Activated gamma-delta T cell treated with anti-CD3 and anti-CD28 coated beads, Interleukin-2, amount 50 U/mL, for 16 hours (primary cell): ENCODE data around the gene ZHX3.

Experiments
- DNase-seq: peaks from one replicate; pipeline ENCODE4 v3.0.0-alpha.2; 2020; ENCODE audit warnings: low read depth

ZHX3 gene

DNA sequence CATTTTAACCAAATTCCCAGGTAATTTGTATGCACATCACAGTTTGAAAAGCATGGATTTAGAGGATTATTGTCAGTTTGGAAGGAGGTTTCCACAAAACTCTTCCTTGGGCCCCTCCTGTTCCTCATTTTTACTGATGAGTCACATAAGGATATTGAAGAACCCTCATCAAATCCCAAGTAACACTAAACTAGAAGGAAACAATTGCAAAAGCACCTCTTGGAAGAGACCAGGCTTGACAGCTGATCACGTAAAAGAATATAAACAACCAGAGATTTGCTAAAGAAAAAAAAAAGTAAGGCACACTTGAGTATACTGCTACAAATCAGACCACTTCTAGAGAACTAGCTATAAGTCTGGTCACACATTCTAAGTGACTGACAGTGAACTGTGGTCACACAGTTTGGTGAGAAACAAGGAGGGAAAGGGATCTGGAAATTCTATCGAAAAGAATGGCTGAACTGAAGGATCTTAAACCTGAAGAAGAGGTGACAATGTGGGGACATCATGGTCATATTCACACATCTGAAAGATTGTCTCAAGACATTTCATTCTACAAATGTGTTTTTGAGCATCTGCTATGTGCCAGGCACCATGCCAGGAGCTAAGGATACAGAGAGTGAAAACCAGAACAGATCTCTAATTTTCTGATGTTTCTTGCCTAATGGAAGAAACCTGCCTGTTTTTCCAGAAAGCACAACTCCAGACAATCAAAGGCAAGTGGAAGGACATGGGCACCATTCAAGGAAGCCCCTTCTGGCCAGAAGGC lies 24.1 kb downstream of the ZHX3 start:
- no peak for DNase-seq

DNA sequence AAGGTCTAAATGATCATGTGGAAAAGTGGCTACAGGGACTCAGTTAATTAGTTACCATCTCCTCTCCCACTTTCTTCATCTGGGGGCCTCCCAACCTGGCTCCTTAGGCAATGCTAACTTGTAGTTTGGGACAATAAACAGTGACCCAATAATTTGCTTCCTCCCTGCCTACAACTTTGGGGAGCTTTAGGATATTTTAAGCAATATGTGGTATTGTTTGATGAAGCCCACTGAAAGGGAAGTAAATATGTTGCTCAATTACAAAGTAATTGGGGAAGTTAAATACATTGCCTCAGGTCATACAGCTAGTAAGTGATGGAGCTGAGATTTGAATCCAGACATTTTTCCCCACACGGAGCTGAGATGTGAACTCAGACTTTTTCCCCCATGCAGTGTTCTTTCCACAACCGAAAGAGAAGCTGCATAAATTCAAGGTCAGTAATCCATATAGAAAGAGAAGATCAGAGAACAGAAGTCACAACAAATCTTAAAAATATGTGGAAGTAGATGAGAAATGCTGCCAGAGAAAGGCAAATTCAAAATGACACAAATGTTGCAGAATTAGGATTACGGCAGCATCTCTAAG lies 26.6 kb downstream of the ZHX3 start:
- DNase-seq = no peak

DNA sequence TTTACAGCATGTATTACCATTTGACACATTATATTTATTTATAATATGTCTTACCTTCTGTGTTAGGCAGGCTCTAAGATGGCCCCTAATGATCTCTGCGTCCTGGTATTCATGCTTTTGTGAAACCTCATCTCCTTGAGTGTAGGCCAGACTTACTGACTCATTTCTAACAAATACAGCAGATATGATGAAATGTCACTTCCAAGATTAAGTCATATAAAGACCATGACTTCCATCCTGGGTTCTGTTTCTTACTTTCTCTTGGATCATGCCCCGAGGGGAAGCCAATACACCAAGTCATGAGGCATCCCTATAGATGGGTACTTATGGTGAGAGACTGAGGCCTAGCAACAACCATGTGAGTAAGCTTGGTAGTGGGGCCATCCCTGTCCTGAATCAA lies 30.2 kb downstream of the ZHX3 start:
- DNase-seq = no peak

DNA sequence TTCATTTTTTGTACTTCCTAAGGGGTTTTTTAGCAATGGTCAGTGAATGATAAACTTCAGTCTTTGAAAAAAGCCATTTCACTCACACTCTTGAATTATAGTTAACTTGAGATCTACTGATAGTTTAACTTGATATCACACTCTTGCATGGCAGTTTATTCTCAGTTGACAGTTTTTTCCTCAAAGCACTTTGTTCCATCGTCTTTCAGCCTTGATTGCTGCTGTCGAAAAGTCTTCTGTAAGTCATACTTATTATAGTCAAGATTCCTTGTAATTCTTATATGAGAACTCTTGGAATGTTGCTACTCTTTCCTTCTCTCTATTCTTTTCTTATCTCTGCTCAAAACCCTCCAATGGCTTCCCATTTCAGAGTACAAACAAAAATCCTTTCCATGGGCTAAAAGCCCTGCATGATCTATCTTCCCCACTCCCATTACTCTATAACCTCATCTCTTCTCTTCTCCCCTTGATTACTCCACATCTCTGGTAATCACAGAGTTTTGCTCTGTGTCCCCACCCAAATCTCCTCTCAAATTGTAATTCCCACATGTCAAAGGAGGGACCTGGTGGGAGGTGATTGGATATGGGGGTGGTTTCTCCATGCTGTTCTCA lies 31.2 kb downstream of the ZHX3 start:
- DNase-seq = no peak

DNA sequence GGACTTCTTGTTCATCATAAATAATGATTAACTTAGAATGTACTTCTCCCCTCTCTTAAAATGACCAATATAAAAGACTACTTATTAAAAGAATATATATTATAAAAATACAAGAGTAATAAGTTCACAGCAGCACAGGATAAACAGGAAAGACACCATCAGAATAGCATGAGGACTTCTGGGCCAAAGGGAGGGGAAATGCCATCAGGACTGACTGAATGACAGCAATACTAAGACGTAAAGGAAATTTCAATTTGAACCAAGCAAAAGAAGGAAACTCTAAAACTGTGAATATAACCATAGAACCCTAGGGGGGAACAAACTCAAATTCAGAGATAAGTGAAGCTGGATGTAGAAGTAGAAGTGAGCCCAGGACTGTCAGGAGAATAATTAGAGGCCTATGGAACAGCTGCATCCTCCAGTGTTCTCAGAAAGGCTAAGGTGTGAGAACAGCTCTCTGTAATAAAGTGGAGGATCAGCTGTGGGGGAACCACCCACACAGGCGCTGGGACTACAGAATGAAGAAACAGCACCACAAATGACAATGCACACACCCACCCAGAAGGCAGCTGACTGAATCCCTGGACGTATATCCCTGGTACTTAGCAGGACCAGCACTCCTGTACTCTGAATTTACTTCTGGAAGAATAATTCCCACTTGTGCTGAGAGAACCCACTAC lies 37.8 kb downstream of the ZHX3 start:
- DNase-seq = no peak

DNA sequence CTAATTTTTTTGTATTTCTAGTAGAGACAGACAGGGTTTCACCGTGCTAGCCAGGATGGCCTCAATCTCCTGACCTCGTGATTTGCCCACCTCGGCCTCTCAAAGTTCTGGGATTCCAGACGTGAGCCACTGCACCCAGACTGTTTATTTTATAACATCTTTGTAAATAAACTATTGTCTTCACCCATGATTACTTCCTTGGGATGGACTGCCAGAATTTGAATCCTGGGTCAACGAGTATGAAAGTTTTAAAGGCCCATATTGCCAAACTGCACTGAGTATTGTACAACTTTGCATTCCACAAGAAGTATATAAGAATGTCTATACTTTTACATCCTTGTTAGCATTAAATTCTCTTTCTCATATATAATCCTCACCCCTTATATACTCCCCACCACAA lies 38.6 kb downstream of the ZHX3 start:
- no peak for DNase-seq

DNA sequence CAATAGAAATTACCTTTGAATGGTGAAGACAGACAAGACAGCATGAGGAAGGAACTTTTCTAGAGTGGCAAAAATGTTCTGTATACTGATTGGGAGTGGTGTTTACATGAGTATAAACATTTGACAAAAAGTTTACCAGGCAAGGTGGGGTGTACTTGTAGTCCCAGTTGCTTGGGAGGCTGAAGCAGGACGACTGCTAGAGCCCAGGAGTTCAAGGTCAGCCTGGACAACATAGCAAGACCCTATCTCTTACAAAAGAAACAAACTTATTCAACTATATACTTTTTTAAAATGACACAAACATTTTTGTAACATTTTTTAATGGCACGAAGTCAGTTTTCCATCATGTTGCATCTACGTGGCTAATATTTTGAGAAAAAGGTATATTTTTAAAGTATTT lies 40.5 kb downstream of the ZHX3 start:
- no peak for DNase-seq

DNA sequence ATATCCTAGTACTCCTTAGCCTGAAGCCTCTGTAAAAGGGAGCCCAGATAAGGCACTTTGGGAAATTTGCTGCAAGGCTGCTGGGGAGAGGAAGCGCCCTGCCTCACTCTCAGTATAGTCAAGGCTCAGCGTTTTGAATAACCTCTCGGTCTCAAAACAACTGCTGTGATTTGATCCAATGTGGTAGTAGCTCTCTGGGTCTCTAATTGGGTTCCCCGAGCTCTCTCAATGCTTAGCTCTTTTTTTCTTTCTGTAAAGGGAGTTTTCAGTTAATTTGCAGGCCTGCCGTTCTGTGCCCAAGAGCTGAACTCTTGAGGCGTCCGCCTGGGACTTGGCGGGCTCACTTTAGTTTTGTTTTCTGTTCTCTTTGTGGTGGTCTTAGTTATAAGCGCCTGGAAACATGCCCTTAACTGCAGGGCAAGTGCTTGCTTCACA lies 41.2 kb downstream of the ZHX3 start:
- DNase-seq = no peak

DNA sequence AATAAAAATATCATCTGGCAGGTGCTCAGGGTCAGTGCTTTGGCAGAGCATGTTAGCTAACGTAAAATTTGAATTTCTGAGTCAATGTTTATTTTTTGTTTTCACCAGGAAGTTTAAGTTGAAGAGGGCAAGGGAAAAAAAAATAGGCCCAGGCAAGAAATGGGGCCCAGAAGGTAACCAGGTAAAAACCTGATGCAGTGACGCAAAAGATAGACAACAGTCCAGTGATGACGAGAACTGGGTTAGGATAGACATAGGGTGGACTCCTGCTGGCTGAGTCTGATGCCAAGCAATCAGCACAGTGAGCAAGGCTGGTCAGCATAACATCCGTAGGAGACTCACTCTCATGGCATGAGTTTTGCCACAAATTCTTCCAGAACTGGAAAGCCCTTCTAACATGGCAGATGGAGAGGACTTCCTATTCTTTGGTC lies 42.2 kb downstream of the ZHX3 start:
- DNase-seq = no peak

DNA sequence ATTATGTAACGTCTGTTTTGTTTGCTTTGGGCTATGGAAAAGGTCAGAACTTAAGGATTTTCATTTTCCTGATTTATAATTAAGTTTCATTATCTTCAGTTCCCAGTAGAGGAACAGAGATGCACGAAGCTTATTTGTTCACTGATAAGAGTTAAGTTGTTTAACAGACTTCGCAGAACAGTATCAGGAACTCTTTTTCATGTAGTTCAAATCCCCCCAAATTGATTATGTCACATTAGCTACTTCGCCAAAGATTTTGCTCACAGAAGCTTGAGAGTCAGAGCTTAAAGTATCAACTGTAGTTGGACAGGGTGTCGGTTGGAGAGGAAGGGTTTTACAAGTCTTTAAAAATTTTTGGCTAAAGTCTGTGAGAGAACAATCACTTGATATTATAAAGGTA lies 43.4 kb downstream of the ZHX3 start:
- DNase-seq = no peak

DNA sequence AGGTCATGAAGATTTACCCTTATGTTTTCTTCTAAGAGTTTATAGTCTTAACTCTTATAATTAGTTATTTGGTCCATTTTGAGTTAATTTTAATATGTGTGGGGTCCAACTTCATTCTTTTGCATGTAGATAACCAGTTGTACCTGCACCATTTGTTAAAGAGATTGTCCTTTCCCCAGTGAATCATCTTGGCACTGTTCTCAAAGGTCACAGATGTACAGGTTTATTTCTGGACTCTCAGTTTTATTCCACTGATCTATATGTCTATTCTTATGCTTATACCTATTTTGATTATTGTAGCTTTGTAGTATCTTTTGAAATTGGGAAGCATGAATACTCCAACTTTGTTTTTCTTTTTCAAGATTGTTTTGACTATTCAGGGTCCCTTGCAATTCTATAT lies 44.1 kb downstream of the ZHX3 start:
- DNase-seq = no peak

DNA sequence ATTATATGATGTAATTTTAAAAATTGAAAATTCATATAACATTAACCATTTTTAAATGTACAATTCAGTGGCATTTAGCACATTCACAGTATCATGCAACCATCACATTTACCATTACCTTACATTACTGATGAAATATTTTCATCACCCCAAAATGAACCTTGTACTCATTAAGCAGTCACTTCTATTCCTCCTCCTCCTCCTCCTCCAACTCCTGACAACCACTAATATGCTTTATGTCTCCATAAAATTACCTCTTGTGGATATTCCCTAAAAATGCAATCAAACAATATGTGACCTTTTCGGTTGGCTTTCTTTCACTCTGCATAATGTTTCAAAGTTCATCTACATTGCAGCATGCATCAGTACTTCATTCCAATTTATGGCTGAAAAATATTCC lies 45.2 kb downstream of the ZHX3 start:
- DNase-seq = no peak

DNA sequence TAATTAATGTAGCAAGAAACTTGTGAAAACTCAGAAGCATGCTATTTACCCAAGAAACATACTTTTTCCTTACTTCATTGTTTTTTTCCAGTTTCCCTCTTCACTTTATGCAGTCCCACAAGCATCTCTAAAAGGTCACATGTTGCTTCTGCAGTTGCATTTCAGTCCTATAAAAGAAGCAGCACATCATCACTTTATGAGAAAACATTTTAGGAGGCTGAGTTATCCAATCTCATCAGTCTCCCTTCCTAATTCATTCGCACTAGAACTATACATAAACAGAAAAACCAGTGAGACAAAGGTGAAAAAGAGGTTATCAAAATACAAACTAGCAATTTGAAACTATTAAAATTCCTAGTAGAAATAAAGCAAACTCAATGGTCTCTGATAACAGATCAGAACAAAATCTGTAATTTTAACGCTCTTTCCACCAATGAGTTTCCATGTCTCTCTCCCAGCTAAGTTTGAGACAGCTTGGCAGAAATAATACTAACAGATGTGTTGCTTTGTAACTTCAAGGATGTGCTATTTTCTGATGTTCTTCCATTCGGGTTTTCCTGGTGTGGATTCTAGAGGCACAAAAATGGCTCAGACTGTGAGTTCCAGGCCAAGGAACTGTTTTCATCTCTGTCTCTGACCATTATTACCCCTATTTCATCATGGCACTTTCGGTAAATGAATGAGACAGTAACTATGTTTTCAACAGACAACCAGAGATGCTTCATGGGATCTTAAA lies 48.4 kb downstream of the ZHX3 start:
- no peak for DNase-seq

DNA sequence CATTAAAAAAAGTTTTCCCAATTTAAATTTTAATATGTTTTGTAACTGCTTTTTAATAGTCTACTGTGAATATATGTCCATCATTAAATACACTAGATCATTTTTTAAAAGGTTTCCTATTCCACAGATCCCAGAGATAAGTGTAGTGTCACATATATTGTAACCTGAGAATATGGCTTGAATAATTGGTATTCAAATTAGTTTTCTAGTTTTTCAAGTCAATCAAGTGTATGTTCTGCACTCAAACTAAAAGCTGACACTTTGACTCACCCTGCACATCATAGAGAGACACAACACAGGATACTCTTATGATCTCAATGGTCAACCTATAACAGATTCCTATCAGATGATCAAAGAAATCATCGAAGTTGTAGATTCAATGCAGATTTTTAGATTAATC lies 49.1 kb downstream of the ZHX3 start:
- DNase-seq = no peak

DNA sequence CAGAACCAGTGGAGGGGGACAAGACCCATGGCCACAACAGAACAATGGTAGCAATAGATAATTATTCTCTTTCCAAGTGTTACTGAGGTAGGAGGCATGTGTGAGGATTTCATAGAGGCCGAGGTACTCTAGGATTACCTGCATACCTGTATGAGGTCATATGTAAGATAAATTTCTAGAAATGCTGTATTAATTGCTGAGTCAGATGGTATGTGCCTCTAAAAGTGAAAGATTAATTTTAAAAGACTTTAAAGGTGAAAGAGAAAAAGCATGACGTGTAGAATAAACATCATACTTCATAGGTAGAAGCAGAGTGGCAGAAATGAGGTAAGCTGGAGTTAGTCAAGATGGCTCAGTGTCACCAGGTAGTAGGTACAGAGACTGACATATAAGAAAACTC lies 51.6 kb downstream of the ZHX3 start:
- DNase-seq = no peak

DNA sequence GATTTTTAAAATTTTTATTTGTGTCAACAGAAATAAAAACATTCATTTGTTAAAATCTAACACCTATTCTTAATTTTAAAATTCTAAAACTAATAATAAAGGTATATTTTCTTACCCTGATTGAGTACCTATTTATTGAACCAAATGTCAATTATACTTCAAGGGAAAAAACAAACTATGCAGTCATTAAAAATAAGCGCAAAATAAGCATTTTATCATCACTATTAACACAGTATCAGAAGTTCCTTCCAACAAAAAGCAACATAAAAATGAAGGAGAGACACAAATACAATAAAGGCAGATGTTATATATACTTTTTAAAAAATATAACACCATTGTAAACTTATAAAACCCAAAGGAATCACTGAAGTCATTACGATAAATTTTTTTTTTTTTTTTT lies 52.7 kb downstream of the ZHX3 start:
- no peak for DNase-seq

DNA sequence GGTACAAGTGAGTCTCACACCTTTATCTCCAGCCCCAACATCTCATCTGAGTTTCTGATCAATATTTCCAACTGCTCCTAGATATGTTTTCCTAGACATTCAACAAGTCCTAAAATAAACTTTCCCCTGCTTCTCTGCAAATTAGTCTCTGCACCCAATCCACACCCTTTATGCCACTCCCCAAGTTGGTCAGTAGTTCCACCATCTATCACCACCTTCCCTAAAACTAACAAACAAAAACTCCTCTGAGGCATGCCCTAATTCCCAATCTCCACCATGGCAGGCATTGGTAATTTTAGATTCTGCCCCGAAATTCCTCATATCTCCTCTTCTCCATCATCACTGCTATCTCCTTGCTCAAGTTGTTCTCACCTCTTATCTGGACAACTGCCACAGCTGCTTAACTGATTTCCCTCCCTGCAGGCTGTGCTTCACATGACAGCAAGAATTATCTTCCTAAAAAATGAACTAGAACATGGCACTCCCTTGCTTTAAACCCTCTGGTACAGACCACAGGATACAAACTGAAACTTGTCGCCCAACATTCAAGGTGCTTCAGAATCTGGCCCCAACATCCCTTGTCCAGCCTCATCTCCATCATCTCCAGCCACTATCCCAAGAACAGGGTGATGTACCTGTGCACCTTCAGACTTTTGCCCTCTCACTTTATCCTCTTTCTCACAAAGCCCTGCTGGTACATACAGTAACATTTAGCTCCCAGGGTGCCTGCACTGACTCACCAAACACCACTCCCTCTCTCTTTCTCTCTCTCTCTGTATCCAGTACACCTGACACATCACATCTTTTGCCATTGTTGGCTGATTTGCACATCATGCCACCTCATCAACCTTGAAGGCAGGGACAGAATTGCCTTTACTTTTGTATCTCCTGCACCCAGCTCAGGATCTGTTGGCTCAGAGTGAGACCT lies 55.5 kb downstream of the ZHX3 start:
- no peak for DNase-seq

DNA sequence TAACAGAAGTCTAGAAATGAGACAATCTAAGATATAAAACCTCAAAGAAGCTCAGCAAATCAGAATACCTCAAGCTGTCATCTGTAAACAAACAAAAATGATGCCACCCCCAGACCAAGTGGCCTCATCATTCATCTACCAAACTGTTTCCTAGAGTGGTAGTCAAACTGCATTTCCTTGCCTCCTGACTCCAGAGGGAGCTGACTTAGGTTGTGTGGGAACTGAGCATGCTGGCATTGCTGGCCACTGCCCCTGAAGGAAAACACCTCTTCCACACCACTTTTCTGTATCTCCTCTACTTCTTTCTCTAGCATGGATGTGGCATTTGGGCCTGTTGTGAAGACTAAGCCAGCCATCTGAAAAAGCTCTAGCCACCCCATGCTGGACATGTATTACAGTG lies 56.3 kb downstream of the ZHX3 start:
- DNase-seq = no peak

DNA sequence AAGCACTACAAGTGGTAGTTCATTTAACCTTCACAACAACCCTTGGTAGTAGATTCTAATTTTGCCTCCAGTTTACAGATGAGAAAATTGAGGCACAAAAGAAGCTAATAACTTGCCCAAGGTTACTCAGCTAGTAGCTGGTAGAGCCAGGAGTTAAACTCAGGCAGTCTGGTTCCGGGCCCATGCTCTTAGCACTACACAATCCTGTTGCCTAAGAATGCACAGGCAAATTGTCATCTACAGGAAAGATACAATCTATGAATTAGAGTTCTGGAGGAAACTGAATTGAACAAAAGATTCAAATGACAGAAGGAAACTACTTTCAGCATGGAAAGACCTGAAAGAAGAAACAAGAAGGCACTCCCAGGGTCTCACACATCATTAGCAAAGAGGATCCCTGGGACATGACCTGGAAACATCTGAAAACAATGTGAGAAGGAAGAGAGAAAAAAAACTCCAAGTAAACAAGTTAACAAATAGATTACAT lies 56.8 kb downstream of the ZHX3 start:
- DNase-seq = no peak

DNA sequence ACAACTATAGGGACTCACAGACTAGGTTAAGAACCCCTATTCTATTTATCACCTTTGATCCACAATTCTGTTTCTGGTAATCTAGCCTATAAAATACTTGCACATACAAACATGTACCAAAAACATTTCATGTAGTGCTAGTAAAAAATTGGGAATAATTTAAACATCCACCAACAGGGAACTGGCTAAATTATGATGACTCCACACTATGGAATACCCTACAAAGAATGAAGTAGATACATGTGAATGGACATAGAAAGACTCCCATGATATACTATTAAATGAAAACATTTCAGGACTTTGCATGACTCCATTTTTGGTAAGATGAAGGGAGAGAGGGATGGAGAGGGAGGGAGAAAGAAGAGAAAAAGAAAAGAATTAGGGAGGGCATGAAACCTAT lies 58.2 kb downstream of the ZHX3 start:
- no peak for DNase-seq

DNA sequence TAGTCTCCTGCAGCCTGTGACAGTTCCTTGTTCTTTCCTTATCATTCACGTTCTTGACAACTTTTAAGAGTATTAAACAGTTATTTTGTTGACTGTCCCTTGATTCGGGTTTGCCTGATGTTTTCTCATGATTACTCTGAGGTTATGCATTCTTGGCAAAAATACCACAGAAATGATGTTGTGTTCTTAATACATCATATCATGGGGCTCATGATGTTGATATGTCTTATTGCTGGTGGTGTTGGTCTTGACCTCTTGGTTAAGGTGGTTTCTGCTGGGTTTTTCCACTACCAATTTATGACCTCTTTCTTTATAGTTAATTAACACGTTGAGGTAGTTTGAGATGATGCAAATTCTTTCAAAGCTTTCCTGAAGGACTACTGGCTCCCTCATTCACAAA lies 59.1 kb downstream of the ZHX3 start:
- no peak for DNase-seq
